Measurements from ENCODE around the gene OSM.

The OSM gene

DNA sequence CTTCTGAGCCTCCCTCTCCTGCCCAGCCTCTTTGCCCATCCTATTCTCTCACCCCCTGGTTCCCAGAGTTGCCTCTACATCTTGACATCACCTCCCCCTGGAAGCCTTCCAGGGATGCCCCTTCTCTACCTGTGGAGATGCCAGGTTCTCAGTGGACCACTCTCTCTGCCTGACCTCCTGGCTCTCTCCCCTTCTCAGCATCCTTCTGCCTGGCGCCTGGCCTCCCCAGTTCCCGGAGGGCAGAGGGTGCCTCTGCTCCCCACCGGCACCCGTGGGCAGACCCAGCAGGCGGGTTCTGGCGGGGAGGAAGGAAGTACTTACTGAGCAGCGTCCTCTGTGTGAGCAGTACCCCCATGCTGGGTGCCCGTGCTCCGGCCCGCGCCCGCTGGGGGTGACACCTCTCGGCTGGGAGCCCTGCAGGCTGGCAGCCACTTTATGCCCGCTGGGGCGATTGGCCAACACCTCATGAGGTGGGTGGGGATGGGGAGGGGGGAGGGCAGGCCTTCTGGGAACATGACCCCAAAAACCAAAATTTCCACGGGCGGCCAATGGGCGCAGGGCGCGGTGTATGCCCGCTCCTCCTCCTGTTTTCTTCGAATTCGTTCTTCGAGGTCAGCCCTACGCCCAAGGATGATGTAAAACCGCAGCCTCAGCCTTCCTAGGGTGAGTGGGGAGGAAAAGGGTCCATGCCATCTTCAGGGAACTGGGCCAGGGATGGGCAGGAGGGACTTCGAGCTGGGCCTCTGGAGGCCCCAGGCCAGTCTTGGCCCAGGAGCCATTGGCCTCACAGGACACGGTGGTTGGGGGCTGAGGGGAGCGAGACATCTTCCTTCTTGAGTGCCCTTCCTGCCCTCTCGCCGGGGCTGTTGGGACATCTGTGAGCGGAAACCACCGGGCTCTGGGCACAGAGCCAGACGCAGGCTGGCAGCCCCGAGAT is at the start of gene OSM:
Gene OSM (minus strand): TSS at position 407 of the 937 bp plus-strand sequence. CDS start 52 bp downstream, at position 355.
- peak; percentile 60 for DNase-seq

DNA sequence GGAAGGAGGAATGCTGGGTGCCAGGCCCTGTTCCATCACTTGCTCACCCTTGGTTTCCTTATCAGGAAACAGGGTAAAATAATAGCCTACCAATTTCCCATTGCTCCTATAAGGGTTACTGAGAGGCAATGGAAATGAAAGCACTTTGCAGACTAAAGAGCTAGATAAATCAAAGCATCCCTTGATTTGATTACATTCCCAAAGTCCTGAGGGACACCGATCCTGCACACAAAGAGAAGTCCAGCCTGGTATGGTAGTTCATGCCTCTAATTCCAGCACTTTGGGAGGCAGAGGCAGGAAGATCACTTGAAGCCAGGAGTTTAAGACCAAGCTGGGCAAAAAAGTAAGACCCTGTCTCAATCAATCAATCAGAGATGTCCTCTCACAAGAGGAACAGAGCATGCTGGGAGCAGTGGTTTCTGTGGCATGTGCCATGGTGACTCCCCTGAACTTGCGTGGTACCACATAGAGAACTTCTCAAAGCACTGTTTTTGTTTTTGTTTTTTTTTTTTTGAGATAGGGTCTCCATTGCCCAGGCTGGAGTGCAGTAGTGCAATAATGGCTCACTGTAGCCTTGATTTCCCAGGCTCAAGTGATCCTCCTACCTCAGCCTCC is 49.4 kb upstream of the OSM start:
- DNase-seq = no peak

DNA sequence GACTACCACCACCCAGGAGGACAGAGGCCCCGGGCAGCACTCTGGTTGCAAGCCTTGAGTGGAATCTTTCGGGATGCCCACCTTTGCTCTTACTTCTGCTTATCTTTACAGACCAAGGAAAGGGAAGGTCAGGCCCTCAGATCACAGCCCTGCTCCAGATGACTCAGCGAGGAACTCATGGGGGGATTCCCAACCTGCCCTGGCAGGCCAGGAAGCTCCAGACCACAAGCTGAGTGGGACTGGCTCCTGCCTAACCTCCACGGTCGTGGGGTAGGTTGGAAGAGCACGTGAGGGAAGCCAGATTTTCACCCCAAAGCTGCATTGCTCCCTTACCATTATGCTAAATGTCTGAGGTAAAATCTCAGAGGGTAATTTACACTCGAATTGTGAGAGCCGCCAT is 48.3 kb upstream of the OSM start:
- DNase-seq = peak; percentile 51

DNA sequence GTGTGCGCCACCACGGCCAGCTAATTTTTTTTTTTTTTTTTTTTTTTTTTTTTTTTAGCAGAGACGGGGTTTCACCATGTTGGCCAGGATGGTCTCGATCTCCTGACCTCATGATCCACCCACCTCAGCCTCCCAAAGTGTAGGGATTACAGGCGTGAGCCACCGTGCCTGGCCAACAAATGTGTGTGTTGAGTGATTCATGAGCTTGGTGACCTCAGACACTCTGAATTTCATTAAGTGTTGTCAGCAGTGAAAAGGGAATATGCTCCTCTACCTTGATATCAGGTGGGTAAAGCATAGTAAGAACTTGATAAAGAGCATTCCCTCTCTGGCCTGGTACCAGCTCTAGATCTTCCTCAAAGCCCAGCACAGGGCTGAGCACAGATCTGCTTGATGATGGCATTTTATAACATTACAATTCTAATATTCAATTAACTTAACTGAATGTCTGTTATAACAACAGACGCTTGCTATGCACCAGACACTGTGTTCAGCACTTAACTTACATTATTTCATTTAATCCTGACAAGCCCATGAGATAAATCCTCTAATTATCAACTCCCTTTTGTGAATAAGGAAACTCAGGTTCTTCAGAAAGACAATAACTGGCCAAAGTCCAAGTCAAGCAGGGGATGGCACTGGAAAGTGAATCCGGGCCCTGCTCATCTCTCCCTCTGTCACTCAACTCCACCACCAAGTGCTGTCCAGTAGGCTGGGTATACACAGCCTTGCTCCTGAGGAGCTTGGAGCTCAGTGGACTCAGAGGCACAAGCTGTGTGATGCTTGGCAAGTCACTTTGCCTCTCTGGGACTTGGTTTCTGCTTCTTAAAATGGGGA is 47.1 kb upstream of the OSM start:
- DNase-seq = no peak

DNA sequence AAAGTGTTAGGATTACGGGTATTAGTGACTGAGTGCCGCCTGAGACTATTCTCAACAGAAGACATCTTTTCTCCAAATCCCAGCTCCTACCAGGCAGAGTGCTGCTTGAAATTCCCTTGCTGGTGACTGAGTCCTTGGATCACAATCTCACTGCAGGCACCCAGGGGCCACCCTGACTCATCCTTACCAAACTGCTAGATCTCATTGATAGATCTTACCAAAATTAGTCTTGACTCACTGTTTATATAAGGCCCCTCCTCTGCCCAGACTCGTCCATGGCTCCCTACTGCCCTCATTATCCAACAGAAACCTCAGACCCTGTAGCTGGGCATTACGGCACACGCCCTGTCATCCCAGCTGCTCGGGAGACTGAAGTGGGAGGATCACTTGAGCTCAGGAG is 45.4 kb upstream of the OSM start:
- DNase-seq = no peak

DNA sequence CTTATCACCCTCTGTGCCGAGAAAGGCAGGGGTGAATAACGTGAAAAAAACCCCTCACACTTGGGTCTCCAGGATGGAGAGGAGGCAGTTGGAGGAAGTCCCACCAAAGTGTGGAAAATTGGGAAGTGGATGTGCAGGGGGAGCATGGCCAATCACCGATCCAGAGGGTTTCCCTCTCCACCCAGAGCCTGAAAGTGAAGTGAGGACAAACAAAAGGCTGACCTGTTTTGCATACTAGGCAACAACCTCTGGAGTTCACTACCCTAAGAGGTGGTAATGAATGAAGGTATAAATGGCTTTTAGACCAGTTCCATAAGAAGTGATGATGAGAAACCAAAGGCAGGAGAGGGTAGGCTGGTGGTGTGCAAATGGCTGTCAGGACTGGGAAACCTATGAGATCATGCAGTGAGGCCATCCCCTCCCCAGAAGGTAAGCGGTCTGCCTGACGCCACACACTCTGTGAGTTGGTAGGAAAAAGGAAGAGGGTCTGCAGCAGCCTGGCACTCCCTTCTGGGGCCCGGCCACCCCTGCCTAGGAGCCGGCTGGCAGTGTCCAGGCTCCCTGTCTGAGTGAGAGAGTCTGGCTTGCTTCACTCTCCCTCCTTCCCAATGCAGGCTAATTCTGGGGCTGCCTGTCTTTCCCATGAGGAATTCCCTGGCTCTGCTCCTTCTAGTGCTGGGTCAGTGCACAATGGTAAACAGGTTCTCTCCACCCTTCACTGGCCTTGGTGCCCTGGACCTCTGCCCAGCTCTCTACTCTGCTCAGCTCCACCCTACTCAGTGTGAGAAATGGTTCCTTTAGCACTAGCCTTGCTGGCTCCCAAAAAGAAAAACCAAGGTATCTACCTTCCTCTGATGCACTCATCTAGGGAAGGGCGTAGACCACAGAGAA is 44.5 kb upstream of the OSM start:
- no peak for DNase-seq

DNA sequence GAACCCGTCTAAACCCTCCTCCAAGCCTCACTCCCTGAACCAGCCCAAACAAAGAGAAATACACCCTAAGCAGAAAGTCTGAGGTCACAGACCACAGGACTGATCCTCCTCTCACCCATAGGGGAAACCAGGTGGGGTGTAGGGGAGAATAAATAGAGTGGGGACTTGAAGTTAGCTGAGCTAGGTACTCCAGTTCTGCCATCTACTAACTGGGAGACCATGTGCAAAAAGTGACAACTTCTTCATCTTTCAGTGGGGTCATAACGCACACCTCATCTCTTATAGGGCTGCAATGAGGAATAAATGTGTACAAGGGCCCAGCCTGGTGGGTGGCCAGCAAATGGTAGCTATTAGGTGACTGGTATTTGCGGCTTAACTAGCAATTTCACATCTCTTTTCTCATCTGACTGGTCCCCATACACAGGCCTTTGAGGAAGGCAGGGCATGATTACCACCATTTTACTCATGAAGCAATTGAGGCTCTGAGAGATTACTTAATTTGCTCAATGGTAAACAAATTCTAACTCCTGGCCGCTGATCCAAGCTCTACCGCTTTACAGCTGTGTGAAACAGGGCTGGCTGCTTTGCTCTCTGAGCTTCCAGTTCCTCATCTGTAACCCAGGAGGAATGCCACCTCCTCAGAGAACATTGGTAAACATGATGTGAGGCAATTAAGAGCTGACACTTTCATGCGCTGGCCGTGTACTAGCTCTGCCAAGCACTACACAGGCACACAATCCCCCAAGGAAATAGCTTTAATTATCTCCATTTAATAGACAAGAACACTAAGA is 43.5 kb upstream of the OSM start:
- no peak for DNase-seq

DNA sequence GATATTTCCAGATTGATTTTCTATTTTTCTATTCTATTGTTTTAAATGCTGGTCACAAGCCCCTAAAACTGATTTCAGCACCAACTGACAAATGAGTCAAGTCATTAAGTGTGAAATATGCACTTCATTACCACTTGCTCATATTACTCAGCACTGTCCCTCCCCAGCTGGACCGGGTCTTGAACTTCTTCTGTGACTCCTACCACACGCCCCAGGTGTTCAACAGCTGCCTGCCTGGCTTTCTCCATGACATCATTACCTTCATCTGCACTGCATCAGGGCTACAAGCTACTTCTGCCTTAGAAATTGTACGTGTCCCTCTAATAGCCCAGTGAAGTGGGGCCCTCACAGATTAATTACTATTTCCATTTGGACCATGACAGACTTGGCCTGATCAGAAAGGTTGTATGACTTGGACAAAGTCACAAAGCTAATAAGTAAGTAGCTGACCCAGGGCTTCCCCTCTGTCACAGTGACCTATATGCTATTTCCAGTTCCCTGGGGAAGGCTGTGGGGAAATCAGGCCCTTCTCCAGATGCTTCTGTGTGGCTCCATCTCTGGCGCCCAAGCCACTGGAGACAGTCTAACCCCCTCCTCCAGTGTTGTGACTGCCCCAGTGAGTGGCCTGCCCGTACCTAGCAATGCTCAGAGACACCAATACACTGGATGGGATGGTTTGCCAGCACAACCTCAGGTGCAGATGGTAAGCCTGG is 42.0 kb upstream of the OSM start:
- DNase-seq = peak; percentile 35

DNA sequence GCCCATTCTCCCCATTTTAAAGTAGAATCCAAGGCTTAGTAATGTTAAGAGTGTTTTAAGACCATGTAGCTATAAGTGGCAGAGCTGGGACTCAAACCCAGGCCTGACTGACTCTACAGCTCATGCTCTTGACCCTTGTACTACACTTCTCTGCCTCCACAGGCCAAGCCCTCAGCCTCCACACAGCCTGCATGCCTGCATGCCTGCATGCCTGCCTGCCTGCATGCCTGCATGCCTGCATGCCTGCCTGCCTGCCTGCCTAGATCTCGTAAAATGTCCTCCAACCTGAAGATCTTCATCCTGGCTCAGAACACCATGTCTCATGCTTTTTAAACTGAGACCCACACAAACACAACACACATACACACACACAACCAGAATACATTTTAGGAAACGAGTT is 41.4 kb upstream of the OSM start:
- DNase-seq = no peak

DNA sequence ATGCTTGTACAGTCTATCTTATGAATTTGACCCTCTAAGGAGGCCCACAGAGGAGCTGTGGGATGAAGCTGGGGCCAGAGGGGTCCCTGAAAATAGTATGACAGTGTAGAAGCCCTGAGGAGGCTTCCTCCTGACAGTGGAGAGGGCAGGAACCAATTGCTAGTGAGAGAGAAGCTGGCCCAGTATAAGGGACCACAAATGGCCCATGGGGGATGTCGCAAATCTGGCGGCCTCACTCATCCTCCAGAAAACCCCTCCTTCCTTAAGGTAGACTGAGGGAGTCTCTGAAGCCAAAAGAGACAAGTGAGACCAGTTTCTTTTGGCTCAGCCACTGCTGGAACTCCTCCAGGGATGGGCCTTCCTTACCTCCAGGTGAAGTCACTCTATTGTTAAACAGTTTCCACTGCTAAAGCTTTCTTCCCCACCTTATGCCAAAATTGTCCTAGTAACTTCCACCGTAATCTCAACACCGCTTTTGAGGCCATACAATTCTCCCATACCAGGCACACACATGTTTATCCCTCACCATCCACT is 40.5 kb upstream of the OSM start:
- no peak for DNase-seq

DNA sequence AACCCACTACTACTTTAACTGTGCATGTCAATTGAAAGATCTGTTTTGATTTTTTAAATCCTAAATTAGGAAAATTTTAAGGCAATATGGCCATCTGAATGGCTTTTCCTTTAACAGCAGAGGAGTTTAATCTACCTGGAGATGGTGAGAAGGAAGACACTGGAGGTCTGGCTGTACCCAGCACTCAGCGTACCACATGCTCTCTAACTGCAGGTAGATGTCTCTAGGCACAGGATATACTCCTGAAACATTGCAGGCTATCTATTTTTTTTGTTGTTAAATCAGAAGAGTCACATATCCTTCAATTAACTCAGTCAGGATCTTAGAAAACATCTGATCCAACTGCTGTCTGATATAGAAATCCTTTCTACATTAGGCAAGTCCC is 40.0 kb upstream of the OSM start:
- no peak for DNase-seq

DNA sequence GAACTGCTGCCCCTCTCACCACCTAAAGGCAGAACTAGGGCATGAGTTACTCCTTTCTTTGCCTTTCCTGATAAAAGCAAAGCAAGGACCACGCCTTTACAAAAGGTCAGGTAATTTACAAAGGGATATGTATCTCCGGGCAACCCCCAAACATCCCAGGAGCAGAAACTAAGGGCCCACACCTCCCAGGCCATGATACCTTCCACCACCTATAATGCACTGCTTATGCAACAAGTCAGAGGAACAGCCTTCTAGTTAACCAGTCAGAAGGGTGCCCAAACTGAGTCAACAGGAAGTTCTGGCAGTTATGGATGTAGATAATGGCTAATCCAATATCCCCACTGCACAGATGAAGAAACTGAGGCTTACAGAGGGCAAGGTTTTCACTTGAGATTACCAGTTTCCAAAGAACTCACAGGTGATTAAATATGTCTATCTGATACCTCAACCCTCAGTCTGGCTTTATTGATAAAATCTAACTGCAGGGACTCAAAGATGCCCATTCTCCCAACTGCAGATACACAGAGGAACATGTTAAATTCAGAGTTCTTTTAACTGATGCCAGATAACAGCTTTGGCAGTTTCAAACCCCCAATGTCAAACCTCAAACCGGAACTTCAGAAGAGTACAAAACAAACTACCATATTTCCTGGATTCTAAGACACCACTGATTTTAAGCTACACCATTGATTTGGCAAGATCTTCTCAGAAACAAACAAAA is 39.4 kb upstream of the OSM start:
- DNase-seq = no peak

DNA sequence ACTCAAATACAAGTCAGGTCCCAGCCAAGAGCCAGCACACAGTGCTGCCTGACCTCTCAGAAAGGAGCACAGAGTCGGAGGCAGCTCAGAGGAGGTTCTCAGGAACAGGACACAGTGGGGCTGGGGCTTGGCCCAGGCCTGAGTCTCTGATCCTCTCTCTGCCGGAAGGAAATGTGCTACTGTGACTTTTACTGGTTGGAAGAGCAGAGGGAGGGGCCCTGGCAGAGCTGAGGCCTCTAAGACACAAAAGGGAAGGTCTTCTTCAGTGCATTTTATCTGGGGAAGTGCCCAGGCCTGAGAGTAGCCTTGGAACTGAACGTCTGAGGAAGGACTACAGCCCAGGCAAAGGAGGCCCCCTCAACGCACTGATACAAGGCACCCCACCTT is 38.9 kb upstream of the OSM start:
- no peak for DNase-seq

DNA sequence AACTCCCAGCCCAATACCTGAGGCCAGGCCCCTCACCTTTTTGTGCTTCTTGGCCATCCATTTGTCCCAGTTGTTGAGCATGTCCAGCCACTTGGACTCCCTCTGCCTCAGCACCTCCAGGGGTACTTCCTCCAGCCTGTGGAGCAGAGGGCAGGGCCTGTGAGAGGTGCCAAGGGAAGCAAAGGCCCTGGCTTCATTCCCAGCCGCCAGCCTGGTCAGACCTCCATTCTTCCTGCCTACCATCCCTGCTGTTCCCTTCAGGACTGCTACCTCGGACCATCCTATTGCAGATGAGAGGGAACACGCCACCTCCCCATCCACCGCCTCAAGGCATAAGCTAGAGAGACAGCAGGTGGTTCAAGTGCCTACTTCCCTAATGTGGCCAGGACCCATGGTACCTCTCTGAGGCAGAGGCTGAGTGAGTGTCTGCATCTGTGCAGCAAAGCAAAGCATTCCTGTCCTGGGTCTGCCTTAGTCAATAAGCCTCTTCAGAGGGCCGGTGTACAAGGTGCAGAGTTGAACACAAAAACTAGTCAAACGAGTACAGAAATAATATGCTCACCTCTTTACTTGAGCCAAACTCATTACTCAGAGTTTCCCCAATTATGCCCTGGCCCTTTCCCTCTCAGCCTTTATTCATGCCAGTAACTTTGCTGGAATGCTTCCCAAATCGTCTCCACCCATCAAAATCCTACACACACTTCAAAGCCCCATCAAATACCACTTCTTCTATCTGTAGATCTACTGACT is 38.0 kb upstream of the OSM start:
- DNase-seq = no peak

DNA sequence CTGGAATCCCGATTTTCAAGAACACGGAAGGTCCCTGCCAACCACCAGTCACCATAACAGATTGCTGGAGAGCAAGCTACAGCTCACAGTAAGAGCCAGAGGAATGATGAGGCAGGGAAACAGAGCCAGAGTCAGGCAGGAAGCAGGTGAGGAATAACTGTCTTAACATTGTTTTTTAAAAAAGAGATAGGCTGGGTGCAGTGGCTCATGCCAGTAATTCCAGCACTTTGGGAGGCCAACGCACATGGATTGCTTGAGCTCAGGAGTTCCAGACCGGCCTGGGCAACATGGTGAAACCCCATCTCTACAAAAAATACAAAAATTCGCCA is 36.1 kb upstream of the OSM start:
- no peak for DNase-seq

DNA sequence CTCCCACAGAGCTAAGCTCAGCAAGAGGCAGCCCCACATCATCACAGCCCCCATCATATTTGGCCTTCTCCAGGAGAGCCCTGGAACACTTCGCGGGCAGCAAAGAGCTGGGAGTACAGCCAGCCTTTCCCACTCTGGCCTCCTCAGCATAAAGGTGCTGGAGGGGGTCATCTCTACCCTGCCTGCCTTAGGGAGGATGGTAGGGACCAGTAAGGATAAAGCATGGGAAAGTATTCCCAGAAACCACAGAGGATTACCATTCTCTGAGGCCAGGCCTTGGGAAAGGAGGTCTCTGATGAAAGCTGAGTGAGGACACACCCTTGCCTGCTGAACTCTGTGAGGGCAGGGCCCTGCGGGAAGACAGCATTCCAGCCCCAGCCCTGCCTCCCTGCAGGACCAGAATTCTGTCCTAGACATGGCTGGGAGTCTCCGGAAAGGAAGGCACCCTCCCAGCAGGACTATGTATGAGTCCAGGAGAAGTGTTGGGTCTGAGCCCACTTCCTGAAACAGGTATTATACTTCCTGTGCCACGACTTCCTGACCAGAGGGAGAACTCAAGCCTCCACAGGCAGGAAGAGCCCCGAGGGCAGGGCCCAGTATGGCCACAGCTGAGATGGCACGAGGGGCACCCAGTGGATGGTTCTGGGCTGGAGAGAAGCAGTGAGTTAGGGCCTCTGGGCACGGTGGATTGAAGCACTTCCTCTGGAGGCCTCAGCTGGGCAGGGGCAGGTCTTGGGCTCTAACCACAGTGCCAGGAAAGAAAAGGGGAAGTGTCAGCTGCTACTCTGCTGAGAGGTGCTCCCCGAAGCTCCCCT is 35.6 kb upstream of the OSM start:
- no peak for DNase-seq

DNA sequence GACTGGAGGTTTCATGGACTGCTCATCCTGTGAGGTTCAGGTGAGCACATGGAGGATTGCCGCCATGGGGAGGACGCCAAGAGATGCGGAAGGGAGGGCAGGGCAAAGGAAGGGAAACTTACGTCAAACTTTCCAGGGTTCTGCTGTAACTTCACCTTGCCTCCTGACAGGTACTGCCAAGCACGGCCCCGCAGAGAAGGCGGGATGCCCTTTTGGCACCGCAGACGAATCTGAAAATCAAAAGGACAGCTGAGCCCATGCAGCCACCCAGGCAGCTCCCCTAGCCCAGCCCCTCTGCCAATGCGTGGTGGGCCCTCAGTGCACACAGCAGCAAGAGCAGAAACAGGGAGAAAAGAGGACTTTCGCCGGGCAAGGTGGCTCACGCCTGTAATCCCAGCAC is 32.7 kb upstream of the OSM start:
- no peak for DNase-seq

DNA sequence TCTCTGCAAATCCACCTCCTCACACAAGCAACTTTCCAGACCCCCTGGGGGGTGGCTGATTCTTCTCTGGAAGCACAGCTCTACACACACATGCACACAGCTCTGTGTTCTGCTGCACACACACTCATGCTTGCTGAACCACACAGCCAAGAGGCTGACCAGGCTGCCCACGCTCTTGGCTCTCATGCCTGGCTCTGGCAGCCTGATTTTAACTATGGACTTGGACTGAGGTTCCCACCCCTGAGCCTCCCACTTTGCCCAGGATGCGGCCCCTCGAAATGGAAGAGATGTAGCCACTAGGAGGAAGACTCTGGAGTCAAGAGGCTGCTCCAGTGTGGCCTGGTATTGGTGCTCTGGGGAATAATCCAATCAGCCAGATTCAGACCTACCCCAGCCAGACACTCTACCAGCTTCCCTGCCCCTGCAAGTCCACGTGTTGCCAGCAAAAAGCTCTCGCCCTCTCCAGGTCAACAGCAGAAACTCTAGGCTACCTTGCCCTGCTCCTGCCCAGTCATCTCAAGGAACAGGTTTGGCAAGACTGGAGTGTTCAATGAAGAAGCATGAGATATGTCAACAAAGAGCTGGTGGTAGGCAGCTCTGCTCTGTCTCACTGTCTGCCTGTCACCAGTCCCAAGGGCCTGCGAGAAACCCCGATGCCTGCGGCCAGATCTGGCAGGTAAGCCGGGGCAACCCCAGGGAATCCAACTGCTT is 31.5 kb upstream of the OSM start:
- no peak for DNase-seq

Data from activated CD8-positive, alpha-beta memory T cell treated with anti-CD3 and anti-CD28 coated beads, Interleukin-2, amount 50 U/mL, for 4 hours (primary cell).